ENCODE measurements around the gene ENO1. TPM values are rescaled to one million over a fixed set of nuclear protein-coding genes. Genes with fewer than 3 reads are reported as not detected.

Gene ENO1
- total and polyA plus RNA-seq, 2 of the 4 experiments (the other 2 are of a cell fraction) = 2,125 to 3,643 TPM

GRCh38 chr1:8839990-8840389 lies 38.5 kb downstream of the ENO1 start:
- Histone ChIP-seq H3K4me2 (ENCODE audit: low read depth, low read length) (no peak overlapping the region), H2AK9ac (replicated peaks; ENCODE audit: low read depth, low read length, poor library complexity) (no peak overlapping the region), H2BK5ac (ENCODE audit: low read depth, low read length, poor library complexity, severe bottlenecking) (no peak overlapping the region), H3K27ac (ENCODE audit: insufficient read depth, low read length) (no peak overlapping the region), H3K14ac (replicated peaks; ENCODE audit: low read depth, low read length) (no peak overlapping the region), H3K4me1 (ENCODE audit: control insufficient read depth, insufficient read depth, low read length) (peaks cover 2% of the 10 kb centered on the region; the same call in 1 of the 2 replicates), H2AK5ac (ENCODE audit: low read depth, low read length) (no peak overlapping the region), H3K9me1 (ENCODE audit: insufficient read depth, low read length) (no peaks in the 10 kb centered on the region), H4K5ac (ENCODE audit: low read depth, low read length) (no peak overlapping the region), H2AFZ (replicated peaks; ENCODE audit: low read length, poor library complexity) (no peak overlapping the region), H3K9ac (ENCODE audit: low read depth, low read length) (no peak overlapping the region), H4K8ac (ENCODE audit: low read depth in 2 of 2, low read length in 2 of 2) (no peak overlapping the region), H3K4ac (ENCODE audit: low read depth, low read length) (no peak overlapping the region), H3K56ac (ENCODE audit: extremely low read depth, insufficient read depth, low read length) (no peak overlapping the region), H3K36me3 (ENCODE audit: control insufficient read depth, insufficient read depth, low read length) (no peaks in the 10 kb centered on the region), H4K91ac (ENCODE audit: insufficient read depth, low read depth, low read length) (no peak overlapping the region), H2BK20ac (ENCODE audit: low read depth, low read length) (no peak overlapping the region), H3K27me3 (ENCODE audit: control insufficient read depth, insufficient read depth, low read length) (peaks cover 9% of the 10 kb centered on the region), H4K20me1 (ENCODE audit: insufficient read depth, low read length) (no peaks in the 10 kb centered on the region), H3K79me1 (ENCODE audit: low read depth in 1 of 2, low read length in 2 of 2) (no peaks in the 10 kb centered on the region), H2BK15ac (ENCODE audit: low read depth, low read length) (no peak overlapping the region), H3K4me3 (ENCODE audit: insufficient read depth, low read depth, low read length) (no peak overlapping the region), H3K18ac (ENCODE audit: low read depth, low read length) (no peak overlapping the region), H3K23ac (ENCODE audit: low read depth, low read length) (no peak overlapping the region), H3K9me3 (ENCODE audit: control insufficient read depth, insufficient read depth, low read length) (no peaks in the 10 kb centered on the region; the same call in 1 of the 2 replicates), H2BK120ac (ENCODE audit: low read depth, low read length) (no peak overlapping the region)
- dilution Hi-C loops (cut with HindIII; ENCODE audit: low sequenced_read_pairs, unreplicated experiment) = no loop called here
- POLR2A ChIA-PET (ENCODE audit: unreplicated experiment) = no interaction called here
- ATAC-seq (ENCODE audit: low read depth) (no peak), DNase-seq (no peak)
- CTCF ChIA-PET = interaction anchor here (2.3 kb wide), 1 partner anchor 9 kb away, joined by 14 read pairs; no protein-coding TSS in a partner anchor
- intact Hi-C loops (cut with micrococcal nuclease) = no loop called here
- in situ Hi-C loops (cut with MboI; ENCODE audit: low sequenced_read_pairs) = loop anchor here (10.0 kb wide), 1 partner anchor 275 kb away; no protein-coding TSS in a partner anchor
- TF ChIP-seq CHD1 (IDR thresholded peaks at IDR 0.05; ENCODE audit: low read depth, low read length) (no peak), USF2 (IDR thresholded peaks at IDR 0.05; ENCODE audit: low read depth, low read length) (no peak), POLR2A (IDR thresholded peaks at IDR 0.05; ENCODE audit: low read depth, low read length) (no peak), MAFK (IDR thresholded peaks at IDR 0.05; ENCODE audit: low read depth, low read length) (no peak), MXI1 (IDR thresholded peaks at IDR 0.05; ENCODE audit: borderline replicate concordance, low read depth, low read length) (no peak), RFX5 (IDR thresholded peaks at IDR 0.05; ENCODE audit: low read depth, low read length) (no peak), CEBPB (IDR thresholded peaks at IDR 0.05; ENCODE audit: low read depth, low read length) (no peak), SMC3 (IDR thresholded peaks at IDR 0.05; ENCODE audit: low read depth, low read length) (no peak), ELK1 (IDR thresholded peaks at IDR 0.05; ENCODE audit: borderline replicate concordance, low read depth, low read length) (no peak), RCOR1 (IDR thresholded peaks at IDR 0.05; ENCODE audit: insufficient replicate concordance, low read length) (no peak), BHLHE40 (IDR thresholded peaks at IDR 0.05; ENCODE audit: low read depth, low read length) (no peak), MAZ (IDR thresholded peaks at IDR 0.05; ENCODE audit: borderline replicate concordance, low read depth, low read length) (no peak), NFE2L2 (IDR thresholded peaks at IDR 0.05; ENCODE audit: low read depth, low read length) (no peak), CTCF (conservative IDR thresholded peaks at IDR 0.05; ENCODE audit: low read depth, low read length) (no peak), FOS (IDR thresholded peaks at IDR 0.05; ENCODE audit: low read depth, low read length) (no peak), RAD21 (IDR thresholded peaks at IDR 0.05; ENCODE audit: low read length) (no peak)
- no CpG with 5 or more reads among the region's 7 CpGs for WGBS, 2 experiments (ENCODE audit: extremely low coverage in 2 of 2, insufficient read length in 1 of 2)
- no TSS peak for BruUV-seq (replicated peaks)
